GM10847 (cell line): Measurements from ENCODE around the gene KISS1.

ENCODE experiments used
- POLR2A ChIP-seq: IDR thresholded peaks from 2 replicates; pipeline ENCODE4 v1.6.1; 2011; ENCODE audit not compliant: insufficient read length; ENCODE audit errors: extremely low read depth

Gene KISS1

GRCh38 chr1:204155881-204156280, 40.4 kb downstream of the KISS1 start:
- no peak for TF ChIP-seq POLR2A

GRCh38 chr1:204154568-204155255, 41.6 kb downstream of the KISS1 start:
- TF ChIP-seq POLR2A: no peak

- no peak for TF ChIP-seq POLR2A
These were observed 42.6 kb downstream of the KISS1 start for GRCh38 chr1:204153667-204154066.

GRCh38 chr1:204152310-204153044, 43.8 kb downstream of the KISS1 start:
- no peak for TF ChIP-seq POLR2A

GRCh38 chr1:204151552-204152309, 44.6 kb downstream of the KISS1 start, which contains the start of gene ETNK2:
ETNK2 (minus strand) TSS chr1:204152044; CDS start chr1:204151852, 192 bp downstream.
- TF ChIP-seq POLR2A: no peak

- no peak for TF ChIP-seq POLR2A
These were observed 45.4 kb downstream of the KISS1 start for GRCh38 chr1:204150702-204151551.

- no peak for TF ChIP-seq POLR2A
These were observed 46.4 kb downstream of the KISS1 start for GRCh38 chr1:204149635-204150565.

GRCh38 chr1:204149107-204149506, 47.2 kb downstream of the KISS1 start:
- TF ChIP-seq POLR2A: no peak

GRCh38 chr1:204147406-204148383, 48.6 kb downstream of the KISS1 start:
- TF ChIP-seq POLR2A: no peak

- no peak for TF ChIP-seq POLR2A
These were observed 49.3 kb downstream of the KISS1 start for GRCh38 chr1:204146965-204147364.

GRCh38 chr1:204146309-204146708, 50.0 kb downstream of the KISS1 start:
- TF ChIP-seq POLR2A: no peak

- TF ChIP-seq POLR2A: no peak
These were observed 51.2 kb downstream of the KISS1 start for GRCh38 chr1:204145033-204145504.

GRCh38 chr1:204143276-204144041, 52.8 kb downstream of the KISS1 start:
- TF ChIP-seq POLR2A: no peak
